Stimulated activated CD4-positive, alpha-beta T cell treated with anti-CD3 and anti-CD28 coated beads, Interleukin-1b, Interleukin-23, amount 100 ng/mL, for 4 hours (primary cell): Measurements from ENCODE around the gene TENM3.
A peak's percentile ranks its signal among the peaks of the same experiment; 100 is the strongest.

Source experiments
- DNase-seq, 2 donors: peaks; one replicate each; pipeline ENCODE4 v3.0.0-alpha.2; 2020; ENCODE audit warnings: low read depth in 2 of 2

TENM3 gene

GRCh38 chr4:182400081-182400480, 156.9 kb downstream of the TENM3 start:
- no peak for DNase-seq

GRCh38 chr4:182400790-182401189, 157.6 kb downstream of the TENM3 start:
- no peak for DNase-seq

- no peak for DNase-seq
Observed at GRCh38 chr4:182404376-182404775, 161.2 kb downstream of the TENM3 start.

GRCh38 chr4:182405087-182405486, 161.9 kb downstream of the TENM3 start:
- no peak for DNase-seq

GRCh38 chr4:182409271-182409670, 166.1 kb downstream of the TENM3 start:
- no peak for DNase-seq

GRCh38 chr4:182411391-182411790, 168.2 kb downstream of the TENM3 start:
- DNase-seq = no peak

DNA sequence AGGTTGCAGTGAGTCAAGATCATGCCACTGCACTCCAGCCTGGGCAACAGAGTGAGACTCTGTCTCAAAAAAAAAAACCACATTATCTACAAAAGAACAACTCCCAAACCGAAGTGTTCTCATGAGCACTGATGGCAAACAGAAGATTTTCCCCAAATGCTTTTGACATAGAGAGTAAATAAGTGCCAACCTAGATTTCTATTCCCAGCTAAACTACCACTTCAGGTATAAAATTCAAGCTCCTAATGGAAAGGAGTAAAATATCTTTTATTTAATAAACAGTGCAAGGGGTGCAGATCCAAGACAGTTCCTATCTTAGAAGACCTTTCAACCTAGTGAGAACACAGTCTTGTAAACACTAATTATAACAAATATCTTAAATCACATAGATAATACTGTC, 170.3 kb downstream of the TENM3 start:
- DNase-seq = no peak

DNA sequence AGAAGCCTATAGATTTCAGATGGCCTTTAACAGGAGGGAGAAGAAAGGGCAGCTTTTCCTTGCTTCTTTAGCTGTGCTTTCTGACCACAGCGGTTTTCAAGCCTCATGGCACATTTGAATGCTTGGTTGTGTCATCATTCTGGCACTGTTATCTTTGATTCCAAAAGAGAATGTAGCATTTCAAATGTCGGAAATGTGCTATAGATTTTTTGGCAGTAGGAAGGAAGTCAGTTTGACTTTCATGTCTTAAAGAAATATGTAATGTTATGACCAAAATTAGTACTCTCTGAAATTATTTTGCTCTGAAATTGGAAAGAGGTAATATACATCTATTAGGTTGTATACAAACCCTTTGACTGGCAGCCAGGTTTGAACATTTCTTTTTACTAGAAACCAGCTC, 171.9 kb downstream of the TENM3 start:
- DNase-seq = no peak

- no peak for DNase-seq
Observed at GRCh38 chr4:182416067-182416466, 172.9 kb downstream of the TENM3 start.

DNA sequence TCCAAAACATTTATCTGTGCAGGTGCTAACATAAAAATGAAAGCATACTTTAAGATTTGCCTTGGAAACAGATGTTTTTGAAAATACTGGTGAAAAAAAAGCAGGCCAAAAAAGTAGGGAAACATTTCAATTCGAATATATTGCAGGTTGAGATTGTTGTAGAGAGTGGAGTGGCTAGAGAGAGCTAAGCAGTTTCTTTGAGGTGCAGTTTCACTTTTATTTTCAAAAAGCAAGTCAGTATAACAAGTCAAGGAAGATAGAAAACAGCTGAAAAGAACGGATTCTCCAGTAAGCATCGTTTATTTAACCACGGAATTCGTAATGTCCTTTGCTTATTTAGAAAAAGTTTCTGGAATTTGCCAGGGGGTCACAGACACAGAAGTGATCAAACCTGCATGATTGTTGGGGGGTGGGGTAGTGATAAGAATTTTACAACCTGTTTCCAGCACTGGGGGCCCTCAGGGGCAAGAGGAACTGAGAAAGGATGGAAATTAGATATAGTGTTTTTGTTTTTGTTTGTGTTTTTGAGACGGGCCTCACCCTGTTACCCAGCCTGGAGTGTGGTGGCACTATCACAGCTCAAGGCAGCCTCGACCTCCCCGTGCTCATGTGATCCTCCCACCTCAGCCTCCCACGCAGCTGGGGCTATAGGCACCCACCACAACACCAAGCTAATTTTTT, 175.0 kb downstream of the TENM3 start:
- DNase-seq = no peak

DNA sequence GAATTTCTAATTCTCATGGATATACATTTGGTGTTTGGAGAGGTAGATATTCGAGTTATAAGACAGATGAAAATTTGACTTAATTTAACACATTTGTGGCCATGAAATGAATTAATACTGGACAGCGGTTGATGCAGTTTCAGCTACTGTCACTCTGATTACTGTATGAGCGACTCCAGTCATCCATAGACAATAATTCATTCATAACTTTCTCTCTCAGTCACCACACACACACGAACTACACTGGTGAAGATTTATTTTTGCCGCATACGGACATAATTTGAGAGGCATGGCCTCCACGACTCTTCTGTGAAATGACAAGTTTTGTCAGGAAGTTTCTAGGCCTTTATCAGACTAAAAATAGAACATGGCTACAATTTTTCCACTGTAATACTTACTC, 177.0 kb downstream of the TENM3 start:
- DNase-seq = no peak

GRCh38 chr4:182421753-182422152, 178.6 kb downstream of the TENM3 start:
- DNase-seq = no peak

DNA sequence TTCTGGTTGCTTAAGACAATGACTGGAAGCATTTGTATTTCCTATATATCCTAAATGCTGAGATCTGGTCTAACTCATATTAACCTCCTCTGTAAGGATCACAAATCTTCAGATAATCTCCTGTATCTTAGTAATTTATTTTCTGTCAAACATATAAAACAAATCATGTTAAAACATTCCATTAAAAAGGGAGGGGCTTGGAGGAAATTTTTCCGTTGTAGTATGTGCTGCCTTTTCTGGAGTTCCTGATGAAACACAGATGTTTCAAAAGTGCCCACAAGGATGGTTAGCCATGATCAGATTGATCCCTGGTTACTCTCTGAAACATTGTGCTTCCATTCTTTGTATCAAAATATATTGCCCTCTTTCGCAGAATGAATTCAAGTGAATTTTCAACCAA, 182.1 kb downstream of the TENM3 start:
- no peak for DNase-seq

- DNase-seq = no peak
Observed at GRCh38 chr4:182426901-182427300, 183.7 kb downstream of the TENM3 start.

GRCh38 chr4:182427554-182427953, 184.4 kb downstream of the TENM3 start:
- no peak for DNase-seq

- DNase-seq = no peak
Observed at GRCh38 chr4:182429896-182430295, 186.7 kb downstream of the TENM3 start.

- no peak for DNase-seq
Observed at GRCh38 chr4:182432819-182433218, 189.6 kb downstream of the TENM3 start.

- no peak for DNase-seq
Observed at GRCh38 chr4:182434720-182435119, 191.5 kb downstream of the TENM3 start.

- no peak for DNase-seq
Observed at GRCh38 chr4:182435401-182435800, 192.2 kb downstream of the TENM3 start.

GRCh38 chr4:182443070-182443469, 199.9 kb downstream of the TENM3 start:
- DNase-seq = no peak

- DNase-seq = no peak
Observed at GRCh38 chr4:182447767-182448280, 204.6 kb downstream of the TENM3 start.

- peak; percentile 5 to 40 for DNase-seq
Observed at GRCh38 chr4:182448281-182449151, 205.3 kb downstream of the TENM3 start.
